ENCODE measurements around the gene PPP2R5E. TPM values are rescaled to one million over a fixed set of nuclear protein-coding genes. Genes with fewer than 3 reads are reported as not detected.

The PPP2R5E gene
- total and polyA plus RNA-seq, 2 of the 8 experiments (the other 6 are each of a cell fraction or from before 2014, with no cell fraction given) = 6.8 to 64.6 TPM

DNA sequence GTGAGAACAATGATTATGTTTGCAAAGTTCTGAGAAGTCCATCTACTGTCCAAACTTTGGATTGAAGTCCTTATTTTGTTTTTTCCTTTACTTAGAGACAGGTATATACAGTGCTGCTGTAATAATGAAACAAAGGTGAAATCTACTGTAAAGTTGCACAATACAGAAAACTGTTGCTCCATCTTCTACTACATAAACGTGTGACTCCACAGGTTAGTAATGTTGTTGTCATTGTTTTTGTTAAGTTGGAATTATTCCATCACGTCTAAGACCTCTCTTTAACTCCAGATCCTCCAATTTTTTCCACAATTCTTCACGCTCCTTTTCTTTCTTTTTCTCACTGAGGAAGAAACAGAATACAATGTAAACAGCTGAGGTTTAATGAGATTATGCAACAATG, 167.4 kb downstream of the PPP2R5E start:
- Histone ChIP-seq H3K27me3 (replicated peaks in 1 of 4; ENCODE audit: control insufficient read depth in 3 of 4, extremely low read depth in 1 of 4, insufficient read depth in 3 of 4, low read length in 3 of 4) (no peaks in the 10 kb centered on the region), H3K23me2 (ENCODE audit: low read depth, low read length) (no peaks in the 10 kb centered on the region), H2BK12ac (ENCODE audit: low read depth, low read length) (no peak overlapping the region), H2AFZ (ENCODE audit: low read length) (no peak overlapping the region), H2BK15ac (ENCODE audit: low read length) (no peak overlapping the region), H3K9me3 (ENCODE audit: insufficient read depth in 2 of 2, low read depth in 1 of 2, low read length in 1 of 2) (no peaks in the 10 kb centered on the region), H3K18ac (ENCODE audit: extremely low read depth, low read length) (no peak overlapping the region), H3K9ac (replicated peaks in 1 of 4; ENCODE audit: extremely low read depth in 1 of 4, low read depth in 3 of 4, low read length in 3 of 4) (no peak overlapping the region), H3K27ac (ENCODE audit: low read depth, low read length) (no peak overlapping the region), H2BK120ac (replicated peaks; ENCODE audit: low read depth, low read length) (no peak overlapping the region), H3K56ac (replicated peaks; ENCODE audit: insufficient read length, low read depth, low read length) (no peak overlapping the region), H3K4me3 (ENCODE audit: extremely low read depth in 1 of 4, insufficient read depth in 2 of 4, low read depth in 3 of 4, low read length in 4 of 4) (no peak overlapping the region), H4K8ac (ENCODE audit: extremely low read depth, insufficient read depth, low read length) (no peak overlapping the region), H3K23ac (ENCODE audit: insufficient read length) (no peak overlapping the region), H2AK5ac (ENCODE audit: low read depth, low read length) (no peak overlapping the region), H2BK20ac (ENCODE audit: low read length) (no peak overlapping the region), H3K36me3 (ENCODE audit: control insufficient read depth in 2 of 4, insufficient read depth in 4 of 4, low read length in 3 of 4) (peaks cover 0 to 14% (median 2%) of the 10 kb centered on the region in 4 experiments; a peak in 5 of 8 replicates), H4K91ac (replicated peaks; ENCODE audit: insufficient read length, low read length) (no peak overlapping the region), H4K20me1 (replicated peaks in 1 of 2; ENCODE audit: control insufficient read depth in 1 of 2, insufficient read depth in 2 of 2, low read length in 2 of 2) (no peaks in the 10 kb centered on the region), H3K79me1 (ENCODE audit: low read depth, low read length) (no peaks in the 10 kb centered on the region), H3K4me2 (ENCODE audit: insufficient read depth in 1 of 2, low read depth in 2 of 2, low read length in 2 of 2) (no peak overlapping the region), H2BK5ac (ENCODE audit: low read depth, low read length) (no peak overlapping the region), H4K5ac (ENCODE audit: insufficient read length, low read depth, low read length) (no peak overlapping the region), H3K4me1 (replicated peaks in 1 of 4; ENCODE audit: control insufficient read depth in 3 of 4, insufficient read depth in 4 of 4, low read length in 3 of 4) (no peaks in the 10 kb centered on the region), H3K79me2 (ENCODE audit: control insufficient read depth in 1 of 2, insufficient read depth in 2 of 2, low read length in 2 of 2) (no peaks in the 10 kb centered on the region), H3K4ac (replicated peaks; ENCODE audit: insufficient read length, low read depth, low read length) (no peak overlapping the region), H3K14ac (ENCODE audit: insufficient read length) (no peak overlapping the region)
- ChIA-PET CTCF (ENCODE audit: partially characterized antibody) (no interaction called here), POLR2A (ENCODE audit: partially characterized antibody) (no interaction called here)
- WGBS, 2 experiments (ENCODE audit: extremely low coverage in 1 of 2, insufficient coverage in 1 of 2, insufficient read length in 1 of 2, insufficient replicate concordance in 2 of 2, low coverage in 1 of 2, low lambda C conversion rate in 2 of 2, missing lambda C conversion rate in 1 of 2) = 89 to 100% methylated on average over 1 to 3 of the region's 3 CpGs
- no peak for TF ChIP-seq BRCA1 (IDR thresholded peaks at IDR 0.05; ENCODE audit: low read depth, low read length)
- no peak for TF ChIP-seq SIN3A (conservative IDR thresholded peaks at IDR 0.05 in 1 of 2, IDR thresholded peaks at IDR 0.05 in 1 of 2; ENCODE audit: low read depth in 1 of 2, low read length in 2 of 2)
- TF ChIP-seq, protein P1, sequence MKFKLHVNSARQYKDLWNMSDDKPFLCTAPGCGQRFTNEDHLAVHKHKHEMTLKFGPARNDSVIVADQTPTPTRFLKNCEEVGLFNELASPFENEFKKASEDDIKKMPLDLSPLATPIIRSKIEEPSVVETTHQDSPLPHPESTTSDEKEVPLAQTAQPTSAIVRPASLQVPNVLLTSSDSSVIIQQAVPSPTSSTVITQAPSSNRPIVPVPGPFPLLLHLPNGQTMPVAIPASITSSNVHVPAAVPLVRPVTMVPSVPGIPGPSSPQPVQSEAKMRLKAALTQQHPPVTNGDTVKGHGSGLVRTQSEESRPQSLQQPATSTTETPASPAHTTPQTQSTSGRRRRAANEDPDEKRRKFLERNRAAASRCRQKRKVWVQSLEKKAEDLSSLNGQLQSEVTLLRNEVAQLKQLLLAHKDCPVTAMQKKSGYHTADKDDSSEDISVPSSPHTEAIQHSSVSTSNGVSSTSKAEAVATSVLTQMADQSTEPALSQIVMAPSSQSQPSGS (IDR thresholded peaks at IDR 0.05; ENCODE audit: low read length) = no peak
- no peak for TF ChIP-seq KDM5A (IDR thresholded peaks at IDR 0.05; ENCODE audit: low read length)
- no peak for TF ChIP-seq CBX8 (IDR thresholded peaks at IDR 0.05; ENCODE audit: borderline replicate concordance, low read depth, low read length)
- TF ChIP-seq CEBPB (IDR thresholded peaks at IDR 0.05; ENCODE audit: low read depth, low read length) = no peak
- TF ChIP-seq GTF2F1 (IDR thresholded peaks at IDR 0.05; ENCODE audit: borderline replicate concordance, low read depth, low read length) = no peak
- TF ChIP-seq TCF12 (IDR thresholded peaks at IDR 0.05; ENCODE audit: low read depth, low read length) = no peak
- TF ChIP-seq CHD1 (IDR thresholded peaks at IDR 0.05; ENCODE audit: low read depth, low read length) = no peak
- no peak for TF ChIP-seq SIX5 (IDR thresholded peaks at IDR 0.05; ENCODE audit: low read depth, low read length)
- TF ChIP-seq SP1 (IDR thresholded peaks at IDR 0.05; ENCODE audit: low read depth, low read length) = no peak
- no peak for TF ChIP-seq TAF7 (optimal IDR thresholded peaks at IDR 0.05; ENCODE audit: borderline replicate concordance, low read depth, low read length)
- FAIRE-seq (no peak), DNase-seq (ENCODE audit: low read depth in 1 of 2, low spot score in 2 of 2) (no peak)

Measured in H1 (cell line).